Right lobe of liver (tissue), 4 donors: ENCODE measurements around the gene RBFOX1.

Experiments
- POLR2A ChIP-seq: fragments of 450-650 bp; IDR thresholded peaks from one replicate; pipeline ENCODE4 v1.6.1; 2017; ENCODE audit warnings: antibody characterized with exemption, mild to moderate bottlenecking
- TF ChIP-seq, protein P1 (sequence below), 4 donors: fragments of 200-600 bp in 3 of 4; fragments of 450-650 bp in 1 of 4; IDR thresholded peaks; one replicate each; pipeline versions ENCODE4 v1.5.1 to v1.8.0; 2016 to 2022; ENCODE audit warnings: antibody characterized with exemption in 4 of 4, mild to moderate bottlenecking in 2 of 4
- donor health status: DM: no; HTN: no; CAD: no.
- donor health status: DM: no; HTN: no; CAD: no.
- donor health status: DM: no; HTN: yes; CAD: no.

DNA sequence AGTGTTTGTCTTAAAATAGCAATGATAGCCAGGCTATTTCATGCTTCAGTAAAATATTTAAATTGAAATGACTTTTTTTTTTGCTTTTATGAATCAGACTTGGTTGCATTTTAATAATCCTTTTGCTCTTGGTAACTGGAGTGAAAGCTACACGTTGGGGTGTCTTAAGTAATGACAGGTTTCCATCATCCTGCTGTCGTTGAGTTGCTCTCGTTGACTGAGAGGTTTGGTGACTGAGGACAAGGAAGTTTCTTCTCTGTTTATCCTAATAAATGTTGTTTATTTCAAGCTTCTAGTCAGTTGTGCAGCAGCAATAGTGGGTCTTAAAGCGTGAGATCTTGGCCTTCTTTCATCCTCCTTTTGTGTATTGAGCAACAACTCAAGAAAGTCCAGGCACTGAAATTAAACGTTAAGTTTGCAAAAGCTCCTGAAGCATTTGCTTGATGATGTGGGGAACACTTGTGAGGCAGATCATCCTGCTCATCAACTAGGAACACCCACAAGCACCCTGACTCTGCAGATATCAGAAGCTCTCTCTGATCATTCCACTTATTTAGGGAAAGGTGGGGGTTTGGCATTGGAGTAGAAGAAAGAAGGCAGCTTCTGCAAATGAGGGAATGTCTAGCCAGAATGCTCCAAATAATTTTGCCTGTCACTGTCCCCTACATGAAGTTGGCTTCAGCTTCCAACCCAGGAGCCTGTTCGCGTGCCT is 179.1 kb downstream of the RBFOX1 start:
- TF ChIP-seq, protein P1, sequence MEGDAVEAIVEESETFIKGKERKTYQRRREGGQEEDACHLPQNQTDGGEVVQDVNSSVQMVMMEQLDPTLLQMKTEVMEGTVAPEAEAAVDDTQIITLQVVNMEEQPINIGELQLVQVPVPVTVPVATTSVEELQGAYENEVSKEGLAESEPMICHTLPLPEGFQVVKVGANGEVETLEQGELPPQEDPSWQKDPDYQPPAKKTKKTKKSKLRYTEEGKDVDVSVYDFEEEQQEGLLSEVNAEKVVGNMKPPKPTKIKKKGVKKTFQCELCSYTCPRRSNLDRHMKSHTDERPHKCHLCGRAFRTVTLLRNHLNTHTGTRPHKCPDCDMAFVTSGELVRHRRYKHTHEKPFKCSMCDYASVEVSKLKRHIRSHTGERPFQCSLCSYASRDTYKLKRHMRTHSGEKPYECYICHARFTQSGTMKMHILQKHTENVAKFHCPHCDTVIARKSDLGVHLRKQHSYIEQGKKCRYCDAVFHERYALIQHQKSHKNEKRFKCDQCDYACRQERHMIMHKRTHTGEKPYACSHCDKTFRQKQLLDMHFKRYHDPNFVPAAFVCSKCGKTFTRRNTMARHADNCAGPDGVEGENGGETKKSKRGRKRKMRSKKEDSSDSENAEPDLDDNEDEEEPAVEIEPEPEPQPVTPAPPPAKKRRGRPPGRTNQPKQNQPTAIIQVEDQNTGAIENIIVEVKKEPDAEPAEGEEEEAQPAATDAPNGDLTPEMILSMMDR (IDR thresholded peaks at IDR 0.05), result no peak
- no peak for TF ChIP-seq POLR2A
